CD8-positive, alpha-beta memory T cell (primary cell): ENCODE results near the gene LMLN. TPM values are rescaled to one million over a fixed set of nuclear protein-coding genes. Genes with fewer than 3 reads are reported as not detected.
A peak's percentile ranks its signal among the peaks of the same experiment; 100 is the strongest.

Experiments used
- CTCF ChIA-PET: fragments of 350-600 bp; sonication (Branson Sonifier 250); formaldehyde crosslinking; loops from one replicate; lab custom pipeline; 2021; ENCODE audit warnings: antibody characterized with exemption; lab: Charles Lee
- POLR2A ChIA-PET: fragments of 350-600 bp; sonication (Branson Sonifier 250); formaldehyde crosslinking; loops from one replicate; lab custom pipeline; 2021; ENCODE audit warnings: antibody characterized with exemption; lab: Charles Lee
- DNase-seq, 5 donors: peaks; one replicate each; pipeline versions ENCODE4 v3.0.0 to v3.0.0-alpha.2; 2020 to 2022; ENCODE audit warnings: mixed read lengths in 1 of 5
- H3K27ac ChIP-seq: one replicate; pipeline ENCODE4 v1.7.0; 2013; ENCODE audit warnings: low read depth, mild to moderate bottlenecking, low read length, moderate library complexity
- H3K27me3 ChIP-seq: 2 replicates; pipeline ENCODE4 v1.7.0; 2013; ENCODE audit warnings: low read length, mild to moderate bottlenecking; ENCODE audit not compliant: insufficient read depth, poor library complexity, severe bottlenecking
- H3K36me3 ChIP-seq: 2 replicates; pipeline ENCODE4 v1.7.0; 2013; ENCODE audit warnings: mild to moderate bottlenecking, low read length, moderate library complexity; ENCODE audit not compliant: insufficient read depth
- H3K4me1 ChIP-seq: 2 replicates; pipeline ENCODE4 v1.7.0; 2013; ENCODE audit warnings: mild to moderate bottlenecking, low read length, moderate library complexity; ENCODE audit not compliant: insufficient read depth
- H3K4me3 ChIP-seq: 2 replicates; pipeline ENCODE4 v1.7.0; 2013; ENCODE audit warnings: mild to moderate bottlenecking, low read length
- H3K9me3 ChIP-seq: 2 replicates; pipeline ENCODE4 v1.7.0; 2013; ENCODE audit warnings: mild to moderate bottlenecking, low read length
- H3K27ac Mint-ChIP-seq, 8 donors: one replicate each; pipeline ENCODE4 v1.8.0; 2020 to 2021; ENCODE audit warnings: mixed read lengths in 8 of 8, mild to moderate bottlenecking in 6 of 8, inconsistent platforms in 3 of 8, moderate library complexity in 3 of 8
- H3K27me3 Mint-ChIP-seq, 2 donors: one replicate each; pipeline ENCODE4 v1.8.0; 2020 to 2021; ENCODE audit warnings: mixed read lengths in 2 of 2, mild to moderate bottlenecking in 1 of 2, moderate library complexity in 1 of 2
- H3K36me3 Mint-ChIP-seq, 3 donors: one replicate each; pipeline ENCODE4 v1.8.0; 2020 to 2021; ENCODE audit warnings: mixed read lengths in 3 of 3, inconsistent platforms in 1 of 3, mild to moderate bottlenecking in 1 of 3
- H3K4me1 Mint-ChIP-seq, 3 donors: one replicate each; pipeline ENCODE4 v1.8.0; 2020 to 2021; ENCODE audit warnings: mixed read lengths in 3 of 3, inconsistent platforms in 1 of 3, mild to moderate bottlenecking in 1 of 3
- H3K4me3 Mint-ChIP-seq, 7 donors: one replicate each; pipeline ENCODE4 v1.8.0; 2020 to 2021; ENCODE audit warnings: mixed read lengths in 7 of 7, mild to moderate bottlenecking in 6 of 7, moderate library complexity in 4 of 7, inconsistent platforms in 2 of 7
- H3K9me3 Mint-ChIP-seq, 5 donors: one replicate each; pipeline ENCODE4 v1.8.0; 2020 to 2022; ENCODE audit warnings: mixed read lengths in 5 of 5, mild to moderate bottlenecking in 3 of 5, moderate library complexity in 2 of 5, inconsistent platforms in 1 of 5
- polyA plus RNA-seq: library from polyadenylated mRNA; unstranded; fragments of 300-500 nt; fragmentation: Illumina TruSeq; gene quantifications from one replicate; pipeline ENCODE4 v1.2.3, GENCODE V29; 2021
- total RNA-seq, 2 experiments: library from RNA; stranded (reverse); gene quantifications; one replicate each; pipeline ENCODE4 v1.2.3, GENCODE V29; 2021

Gene LMLN
- total and polyA plus RNA-seq, 3 experiments from 2014 or later, result 2.4 to 7.4 (median 7.3) TPM

DNA sequence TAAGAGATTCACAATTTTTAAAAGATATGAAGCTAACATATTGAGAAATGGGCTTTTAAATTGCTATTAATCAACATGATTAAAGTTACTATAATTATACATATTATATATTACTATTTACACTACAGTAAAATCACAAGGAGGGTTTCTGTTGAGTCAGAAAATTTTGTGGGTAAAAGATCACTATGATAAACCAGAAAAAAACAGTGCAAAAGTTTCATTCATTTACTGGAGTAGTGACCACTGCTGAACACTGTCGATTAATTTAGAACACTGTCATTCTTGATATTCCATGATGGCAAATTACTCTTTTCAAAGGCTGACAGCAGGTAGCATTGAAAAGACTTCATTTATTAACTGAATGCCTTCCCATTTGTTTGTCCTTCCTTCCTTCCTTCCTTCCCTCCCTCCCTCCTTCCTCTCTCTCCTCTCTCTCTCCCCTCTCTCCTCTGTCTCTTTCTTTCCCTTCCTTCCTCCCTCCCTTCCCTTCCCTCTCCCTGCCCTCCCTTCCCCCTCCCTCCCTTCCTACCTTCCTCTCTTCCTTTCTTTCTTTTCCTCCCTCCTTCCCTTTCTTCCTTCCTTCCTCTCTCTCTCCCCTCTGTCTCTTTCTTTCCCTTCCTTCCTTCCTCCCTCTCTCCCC, 19.2 kb upstream of the LMLN start:
- Mint-ChIP-seq H3K9me3 (no peaks in the 10 kb centered on the region), H3K36me3 (peaks cover 4 to 17% (median 7%) of the 10 kb centered on the region in 3 donors), H3K27me3 (no peaks in the 10 kb centered on the region), H3K4me1 (no peaks in the 10 kb centered on the region), H3K27ac (no peak overlapping the region), H3K4me3 (no peak overlapping the region)
- Histone ChIP-seq H3K4me1 (no peaks in the 10 kb centered on the region), H3K9me3 (no peaks in the 10 kb centered on the region), H3K27me3 (no peaks in the 10 kb centered on the region), H3K36me3 (no peaks in the 10 kb centered on the region), H3K4me3 (no peak overlapping the region), H3K27ac (no peak overlapping the region)
- no peak for DNase-seq
- ChIA-PET CTCF (no interaction called here), POLR2A (no interaction called here)

DNA sequence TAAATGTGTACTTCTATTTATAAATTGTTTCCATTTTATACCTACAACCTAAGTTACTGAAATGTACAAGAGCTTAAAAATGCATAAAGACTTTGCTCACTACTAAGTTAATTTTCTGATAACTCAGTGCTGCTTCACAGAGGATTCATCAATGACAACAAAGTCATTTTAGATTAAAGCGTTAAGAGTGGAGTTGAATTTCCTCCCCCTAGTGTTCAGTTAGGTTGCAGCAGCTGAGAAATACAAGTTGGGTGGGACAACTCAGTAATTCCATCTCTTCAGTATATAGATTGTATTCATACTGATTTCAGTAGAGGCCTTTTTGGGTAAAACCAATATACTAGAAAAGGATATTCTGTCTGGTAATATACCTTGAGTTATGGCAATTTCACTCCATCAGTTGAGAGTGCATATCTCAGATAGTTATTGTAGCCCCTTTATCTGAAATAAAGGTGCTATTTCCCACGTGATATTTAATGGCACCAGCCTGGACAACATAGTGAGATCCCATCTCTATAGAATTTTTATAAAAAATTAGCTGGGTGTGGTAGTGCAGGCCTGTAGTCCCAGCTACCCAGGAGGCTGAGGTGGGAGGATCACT, 17.0 kb upstream of the LMLN start:
- no peak overlapping the region for H3K27ac ChIP-seq
- DNase-seq, result peak in 2 of 5 donors; percentile 36 to 43
- Mint-ChIP-seq H3K4me3 (no peak overlapping the region), H3K36me3 (peaks cover 4 to 10% (median 7%) of the 10 kb centered on the region in 3 donors), H3K27ac (no peak overlapping the region), H3K9me3 (no peaks in the 10 kb centered on the region), H3K27me3 (no peaks in the 10 kb centered on the region), H3K4me1 (no peaks in the 10 kb centered on the region)
- H3K4me1 ChIP-seq, result no peaks in the 10 kb centered on the region
- ChIA-PET CTCF (interaction anchor here (0.8 to 1.8 kb wide), 7 partner anchors 8 to 148 kb away, joined by 3 to 8 read pairs (median 3); no protein-coding TSS in a partner anchor), POLR2A (interaction anchor here (0.7 to 1.4 kb wide), 2 partner anchors 13 to 15 kb away, joined by 3 read pairs; no protein-coding TSS in a partner anchor)
- no peaks in the 10 kb centered on the region for H3K36me3 ChIP-seq
- no peaks in the 10 kb centered on the region for H3K9me3 ChIP-seq
- no peak overlapping the region for H3K4me3 ChIP-seq
- H3K27me3 ChIP-seq, result no peaks in the 10 kb centered on the region

DNA sequence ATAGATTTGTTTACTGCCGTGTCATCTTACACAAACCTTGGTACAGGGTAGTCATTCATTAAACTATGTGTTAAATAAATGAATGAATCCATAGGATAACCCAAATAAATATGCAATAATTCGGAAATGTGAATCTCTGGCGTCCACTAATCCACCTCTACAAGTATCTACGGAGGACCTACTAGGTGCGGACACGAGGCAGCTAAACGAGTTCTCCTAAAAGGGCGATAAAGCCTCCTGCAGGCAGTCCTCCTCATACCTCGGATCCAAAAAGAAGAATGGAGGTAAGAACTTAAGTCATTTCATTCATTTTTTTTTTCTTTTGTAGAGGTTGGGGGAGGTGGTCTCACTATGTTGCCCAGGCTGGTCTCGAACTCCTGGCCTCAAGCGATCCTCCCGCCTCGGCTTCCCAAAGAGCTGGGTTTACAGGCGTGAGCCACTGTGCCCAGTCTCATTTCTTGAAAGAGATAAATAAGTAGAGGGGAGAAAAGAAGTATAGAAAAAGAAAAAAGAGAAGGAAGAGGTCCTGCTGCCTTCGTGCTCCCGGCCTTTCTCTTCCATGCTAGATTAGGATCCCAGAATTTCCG, 10.7 kb upstream of the LMLN start:
- POLR2A ChIA-PET, result interaction anchor here (2.5 kb wide), 1 partner anchor 10 kb away, joined by 13 read pairs; a partner anchor contains a TSS
- no peaks in the 10 kb centered on the region for H3K27me3 Mint-ChIP-seq
- H3K4me3 ChIP-seq, result peak overlapping the region; percentile 100

DNA sequence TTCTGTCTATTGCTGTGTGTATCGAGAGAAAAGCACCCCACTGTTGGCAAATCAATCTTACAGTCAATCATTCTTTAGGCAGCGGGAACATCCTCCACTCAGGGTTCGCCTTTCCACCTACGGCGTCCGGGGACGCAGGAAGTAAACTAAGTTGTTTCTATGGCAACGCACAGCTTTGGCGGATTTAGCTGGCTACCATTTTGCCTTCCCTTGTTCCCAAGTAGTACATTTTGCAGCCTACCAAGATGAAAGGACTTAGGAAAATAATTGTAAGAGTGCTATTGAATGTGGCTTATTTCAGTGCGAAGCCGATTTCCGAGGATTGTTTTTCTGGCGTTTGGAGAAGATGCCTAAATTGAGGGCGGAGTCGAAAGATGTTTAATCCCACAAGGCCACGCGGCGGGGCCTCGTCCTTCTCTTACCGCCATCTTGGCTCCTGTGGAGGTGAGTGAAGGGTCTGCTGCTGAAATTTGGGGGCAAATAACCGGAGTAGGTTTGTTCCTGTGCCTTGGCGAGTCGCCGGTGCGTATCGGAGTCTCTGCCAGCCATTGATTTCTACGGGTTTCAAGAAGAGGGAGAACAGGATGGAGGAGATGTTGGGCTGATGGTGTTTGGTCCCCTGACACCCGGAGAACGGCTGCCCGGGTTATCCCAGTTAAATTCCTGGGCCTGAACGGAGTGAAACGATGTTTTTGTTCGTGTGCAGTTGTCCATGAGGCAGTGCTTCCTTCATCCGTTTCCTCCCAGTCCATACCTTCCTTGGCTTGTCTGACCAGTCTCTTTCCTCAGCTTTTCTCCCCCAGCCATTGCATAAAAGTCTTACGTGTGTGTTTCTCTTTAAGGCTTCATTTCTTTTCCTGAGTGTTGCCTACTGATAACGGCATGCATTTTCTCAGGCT, 10.0 kb upstream of the LMLN start, which contains the start of gene RPL35A:
Gene RPL35A (plus strand): TSS at position 413 of the 899 bp plus-strand sequence. CDS start 778 bp downstream, outside the sequence.
- Mint-ChIP-seq H3K27me3 (no peaks in the 10 kb centered on the region), H3K4me3 (peak within 1 kb of the TSS; percentile 91 to 99 (median 96)), H3K9me3 (no peaks in the 10 kb centered on the region), H3K27ac (peak within 1 kb of the TSS; percentile 96 to 100 (median 100)), H3K4me1 (peaks cover 37 to 52% (median 48%) of the 10 kb centered on the region in 3 donors), H3K36me3 (peaks cover 0 to 48% (median 18%) of the 10 kb centered on the region in 3 donors)
- Histone ChIP-seq H3K9me3 (no peaks in the 10 kb centered on the region), H3K4me1 (peaks cover 38% of the 10 kb centered on the region), H3K27ac (peak within 1 kb of the TSS; percentile 87), H3K4me3 (peak within 1 kb of the TSS; percentile 100), H3K27me3 (no peaks in the 10 kb centered on the region), H3K36me3 (peaks cover 43% of the 10 kb centered on the region)
- CTCF ChIA-PET, result interaction anchor here (0.6 to 1.0 kb wide), 2 partner anchors 11 to 131 kb away, joined by 3 to 4 read pairs; no protein-coding TSS in a partner anchor
- DNase-seq, result peak; percentile 73 to 93 (median 91)
- POLR2A ChIA-PET, result interaction anchor here (1.0 to 2.5 kb wide), 3 partner anchors 9 to 11 kb away, joined by 3 to 13 read pairs (median 6); partner anchors contain the start of gene LMLN

More for the DNA sequence above, 10.7 kb upstream of the LMLN start:
- Histone ChIP-seq H3K9me3 (no peaks in the 10 kb centered on the region), H3K27ac (peak overlapping the region; percentile 87), H3K27me3 (no peaks in the 10 kb centered on the region), H3K4me1 (peaks cover 38% of the 10 kb centered on the region), H3K36me3 (peaks cover 35% of the 10 kb centered on the region)
- no peaks in the 10 kb centered on the region for H3K9me3 Mint-ChIP-seq
- CTCF ChIA-PET, result interaction anchor here (0.6 kb wide), 1 partner anchor 12 kb away, joined by 3 read pairs; no protein-coding TSS in a partner anchor
- peak overlapping the region; percentile 96 to 100 (median 100) for H3K27ac Mint-ChIP-seq
- peak in 1 of 5 donors; percentile 50 for DNase-seq
- peaks cover 0 to 41% (median 18%) of the 10 kb centered on the region in 3 donors for H3K36me3 Mint-ChIP-seq
- H3K4me3 Mint-ChIP-seq, result peak overlapping the region; percentile 91 to 99 (median 96)
- H3K4me1 Mint-ChIP-seq, result peaks cover 37 to 44% (median 43%) of the 10 kb centered on the region in 3 donors

DNA sequence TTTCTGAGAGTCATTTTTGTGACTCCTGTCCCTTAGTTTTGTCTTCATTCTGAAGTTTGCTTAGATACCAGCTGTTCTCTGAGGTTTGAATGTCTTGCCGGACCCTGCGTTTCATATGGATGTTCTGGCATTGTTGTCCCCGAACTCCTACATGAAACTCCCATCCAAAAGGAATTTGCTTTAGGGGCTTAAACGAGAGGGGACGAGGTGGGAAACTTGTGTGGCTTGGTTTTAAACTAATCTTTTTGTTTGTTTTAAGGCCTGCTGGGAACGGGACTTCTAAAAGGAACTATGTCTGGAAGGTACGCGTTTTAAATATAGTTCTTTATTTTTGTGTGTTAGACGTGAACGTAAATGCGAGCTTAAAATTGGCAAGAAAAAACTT, 9.3 kb upstream of the LMLN start:
- Mint-ChIP-seq H3K27ac (peak overlapping the region; percentile 96 to 100 (median 100)), H3K36me3 (peaks cover 0 to 54% (median 16%) of the 10 kb centered on the region in 3 donors), H3K4me1 (peaks cover 37 to 54% (median 48%) of the 10 kb centered on the region in 3 donors), H3K4me3 (peak overlapping the region; percentile 91 to 99 (median 96)), H3K9me3 (no peaks in the 10 kb centered on the region), H3K27me3 (no peaks in the 10 kb centered on the region)
- peaks cover 38% of the 10 kb centered on the region for H3K4me1 ChIP-seq
- POLR2A ChIA-PET, result interaction anchor here (1.0 to 2.5 kb wide), 3 partner anchors 8 to 11 kb away, joined by 3 to 13 read pairs (median 6); partner anchors contain the start of gene LMLN
- peak overlapping the region; percentile 100 for H3K4me3 ChIP-seq
- H3K27me3 ChIP-seq, result no peaks in the 10 kb centered on the region
- peak overlapping the region; percentile 87 for H3K27ac ChIP-seq
- H3K9me3 ChIP-seq, result no peaks in the 10 kb centered on the region
- CTCF ChIA-PET, result interaction anchor here (1.0 to 1.2 kb wide), 2 partner anchors 8 to 130 kb away, joined by 3 to 4 read pairs; no protein-coding TSS in a partner anchor
- H3K36me3 ChIP-seq, result peaks cover 44% of the 10 kb centered on the region
- no peak for DNase-seq

DNA sequence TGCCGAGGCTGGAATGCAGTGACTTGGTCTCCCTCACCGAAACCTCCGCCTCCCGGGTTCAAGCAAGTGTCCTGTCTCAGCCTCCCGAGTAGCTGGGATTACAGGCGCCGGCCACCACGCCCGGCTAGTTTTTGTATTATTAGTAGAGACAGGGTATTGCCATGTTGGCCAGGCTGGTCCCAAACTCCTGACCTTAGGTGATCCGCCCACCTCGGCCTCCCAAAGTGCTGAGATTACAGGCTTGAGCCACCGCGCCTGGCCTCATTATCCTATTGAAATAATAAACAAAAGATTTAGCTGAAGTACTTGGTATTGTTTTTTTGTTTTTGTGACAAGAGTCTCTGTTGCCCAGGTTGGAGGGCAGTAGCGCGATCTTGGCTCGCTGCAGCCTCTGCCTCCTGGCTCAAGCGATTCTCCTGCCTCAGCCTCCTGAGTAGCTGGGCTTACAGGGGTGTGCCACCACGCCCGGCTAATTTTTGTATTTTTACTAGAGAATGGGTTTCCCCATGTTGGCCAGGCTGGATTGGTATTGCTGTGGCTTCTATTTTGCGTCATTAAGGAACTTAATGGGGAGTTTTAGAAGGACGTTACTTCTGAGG, 8.5 kb upstream of the LMLN start:
- H3K4me3 Mint-ChIP-seq, result peak overlapping the region; percentile 91 to 99 (median 96)
- Histone ChIP-seq H3K4me1 (peaks cover 38% of the 10 kb centered on the region), H3K4me3 (peak overlapping the region; percentile 100), H3K36me3 (peaks cover 52% of the 10 kb centered on the region), H3K27ac (peak overlapping the region; percentile 87), H3K9me3 (no peaks in the 10 kb centered on the region), H3K27me3 (no peaks in the 10 kb centered on the region)
- H3K36me3 Mint-ChIP-seq, result peaks cover 0 to 63% (median 21%) of the 10 kb centered on the region in 3 donors
- ChIA-PET CTCF (interaction anchor here (1.2 kb wide), 1 partner anchor 9 kb away, joined by 3 read pairs; no protein-coding TSS in a partner anchor), POLR2A (interaction anchor here (1.0 to 2.5 kb wide), 3 partner anchors 7 to 10 kb away, joined by 3 to 13 read pairs (median 6); partner anchors contain the start of gene LMLN)
- DNase-seq, result no peak
- peak overlapping the region; percentile 96 to 100 (median 100) for H3K27ac Mint-ChIP-seq
- H3K27me3 Mint-ChIP-seq, result no peaks in the 10 kb centered on the region
- peaks cover 37 to 56% (median 48%) of the 10 kb centered on the region in 3 donors for H3K4me1 Mint-ChIP-seq
- H3K9me3 Mint-ChIP-seq, result no peaks in the 10 kb centered on the region
